ENCODE measurements around the gene PRCP. TPM values are rescaled to one million over a fixed set of nuclear protein-coding genes. Genes with fewer than 3 reads are reported as not detected.

Gene PRCP
- polyA plus RNA-seq, 1 of the 3 experiments (the other 2 are of a cell fraction), result 65.0 TPM

DNA sequence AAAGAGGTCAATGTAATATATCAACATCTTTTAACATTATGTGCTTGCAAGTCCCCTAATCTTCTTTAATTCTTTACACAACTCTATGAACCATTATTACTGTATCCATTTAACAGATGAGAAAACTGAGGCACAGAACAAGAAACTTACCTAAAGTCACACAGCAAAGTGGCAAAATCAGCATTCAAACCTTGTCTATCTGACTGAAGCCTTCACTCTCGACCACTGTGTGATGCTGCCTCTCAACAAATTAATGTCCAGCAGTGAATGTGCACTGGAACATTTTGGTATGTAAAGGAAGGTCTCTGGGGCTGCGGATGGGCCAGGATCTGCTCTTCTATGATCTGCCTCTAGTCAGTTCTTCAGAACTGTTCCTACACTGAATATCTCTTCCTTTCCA is 42.1 kb downstream of the PRCP start:
- Histone ChIP-seq H3K9me3 (no peaks in the 10 kb centered on the region), H3K9ac (peak overlapping the region; percentile 50), H3K4me3 (ENCODE audit: low read depth in 2 of 2, low read length in 1 of 2) (peak overlapping the region in 1 of 2 experiments; percentile 17; a peak in 1 of 4 replicates), H3F3A (replicated peaks; ENCODE audit: insufficient read depth) (peaks cover 24% of the 10 kb centered on the region), H3K27ac (ENCODE audit: low read depth in 2 of 2, low read length in 1 of 2) (peak overlapping the region; percentile 67 to 81; a peak in 3 of 4 replicates), H3K79me2 (ENCODE audit: insufficient read depth) (peaks cover 7% of the 10 kb centered on the region; the same call in 1 of the 2 replicates), H3K36me3 (replicated peaks in 1 of 2; ENCODE audit: control insufficient read depth in 1 of 2, insufficient read depth in 2 of 2, low read length in 1 of 2) (no peaks in the 10 kb centered on the region), H3K4me1 (ENCODE audit: control insufficient read depth in 1 of 2, insufficient read depth in 2 of 2, low read depth in 1 of 2, low read length in 1 of 2) (peaks cover 10 to 19% of the 10 kb centered on the region in 2 experiments; a peak in 3 of 4 replicates), H2AFZ (ENCODE audit: low read depth) (peak overlapping the region; percentile 23; the same call in 1 of the 2 replicates), H3K27me3 (ENCODE audit: insufficient read depth) (no peaks in the 10 kb centered on the region), H3K4me2 (peak overlapping the region; percentile 64), H3K9me2 (no peaks in the 10 kb centered on the region), H4K20me1 (ENCODE audit: insufficient read depth) (no peaks in the 10 kb centered on the region)
- ChIA-PET CTCF (interaction anchor here (1.8 to 2.0 kb wide), 2 partner anchors 9 to 140 kb away, joined by 8 to 11 read pairs; no protein-coding TSS in a partner anchor), POLR2A (interaction anchor here (1.0 kb wide), 1 partner anchor 43 kb away, joined by 3 read pairs; the partner anchor contains the start of gene DDIAS)
- DNase-seq, result no peak
- 76% methylated on average over 2 of the region's 2 CpGs for WGBS (ENCODE audit: low lambda C conversion rate)
- TF ChIP-seq YY1 (IDR thresholded peaks at IDR 0.05; ENCODE audit: low read depth) (no peak), CTCF (IDR thresholded peaks at IDR 0.05) (peak; percentile 15; the same call in 1 of the 2 replicates)

GRCh38 chr11:82857145-82857544 is 43.1 kb downstream of the PRCP start:
- Histone ChIP-seq H3K36me3 (replicated peaks in 1 of 2; ENCODE audit: control insufficient read depth in 1 of 2, insufficient read depth in 2 of 2, low read length in 1 of 2) (no peaks in the 10 kb centered on the region), H3F3A (replicated peaks; ENCODE audit: insufficient read depth) (peaks cover 24% of the 10 kb centered on the region), H3K27me3 (ENCODE audit: insufficient read depth) (no peaks in the 10 kb centered on the region), H4K20me1 (ENCODE audit: insufficient read depth) (no peaks in the 10 kb centered on the region), H3K27ac (ENCODE audit: low read depth in 2 of 2, low read length in 1 of 2) (no peak overlapping the region), H3K4me3 (ENCODE audit: low read depth in 2 of 2, low read length in 1 of 2) (no peak overlapping the region), H3K4me2 (no peak overlapping the region), H3K9me2 (no peaks in the 10 kb centered on the region), H2AFZ (ENCODE audit: low read depth) (no peak overlapping the region), H3K4me1 (ENCODE audit: control insufficient read depth in 1 of 2, insufficient read depth in 2 of 2, low read depth in 1 of 2, low read length in 1 of 2) (peaks cover 10 to 19% of the 10 kb centered on the region in 2 experiments; a peak in 3 of 4 replicates), H3K79me2 (ENCODE audit: insufficient read depth) (peaks cover 8% of the 10 kb centered on the region; the same call in 1 of the 2 replicates), H3K9ac (no peak overlapping the region), H3K9me3 (no peaks in the 10 kb centered on the region)
- WGBS (ENCODE audit: low lambda C conversion rate), result 98% methylated on average over 2 of the region's 2 CpGs
- ChIA-PET POLR2A (no interaction called here), CTCF (interaction anchor here (1.5 kb wide), 1 partner anchor 10 kb away, joined by 4 read pairs; no protein-coding TSS in a partner anchor)
- no peak for TF ChIP-seq POLR2AphosphoS5 (IDR thresholded peaks at IDR 0.05; ENCODE audit: low read depth, low read length)
- TF ChIP-seq USF1 (IDR thresholded peaks at IDR 0.05; ENCODE audit: borderline replicate concordance, low read depth), result no peak
- TF ChIP-seq CTCF (IDR thresholded peaks at IDR 0.05), result no peak
- TF ChIP-seq, protein P1, sequence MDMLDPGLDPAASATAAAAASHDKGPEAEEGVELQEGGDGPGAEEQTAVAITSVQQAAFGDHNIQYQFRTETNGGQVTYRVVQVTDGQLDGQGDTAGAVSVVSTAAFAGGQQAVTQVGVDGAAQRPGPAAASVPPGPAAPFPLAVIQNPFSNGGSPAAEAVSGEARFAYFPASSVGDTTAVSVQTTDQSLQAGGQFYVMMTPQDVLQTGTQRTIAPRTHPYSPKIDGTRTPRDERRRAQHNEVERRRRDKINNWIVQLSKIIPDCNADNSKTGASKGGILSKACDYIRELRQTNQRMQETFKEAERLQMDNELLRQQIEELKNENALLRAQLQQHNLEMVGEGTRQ (IDR thresholded peaks at IDR 0.05; ENCODE audit: borderline replicate concordance, low read depth, low read length), result no peak
- no peak for TF ChIP-seq NRF1 (IDR thresholded peaks at IDR 0.05; ENCODE audit: low read depth, low read length)
- TF ChIP-seq TCF12 (IDR thresholded peaks at IDR 0.05), result no peak
- TF ChIP-seq IRF3 (IDR thresholded peaks at IDR 0.05; ENCODE audit: low read depth, low read length), result no peak
- DNase-seq, result no peak

All from SK-N-SH (cell line).